ENCODE data around the gene EEF2K.
"Not testable (repeated sequence)": the region's sequence is repeated elsewhere in the genome, so short reads cannot be mapped to it uniquely, and the experiment has no call there.

The EEF2K gene

GRCh38 chr16:22165508-22166285 is 40.4 kb upstream of the EEF2K start:
- FAIRE-seq (no peak), DNase-seq (ENCODE audit: insufficient read length, low spot score) (no peak)
- TF ChIP-seq CTCF (IDR thresholded peaks at IDR 0.05; ENCODE audit: insufficient read depth, missing control alignments), result no peak

DNA sequence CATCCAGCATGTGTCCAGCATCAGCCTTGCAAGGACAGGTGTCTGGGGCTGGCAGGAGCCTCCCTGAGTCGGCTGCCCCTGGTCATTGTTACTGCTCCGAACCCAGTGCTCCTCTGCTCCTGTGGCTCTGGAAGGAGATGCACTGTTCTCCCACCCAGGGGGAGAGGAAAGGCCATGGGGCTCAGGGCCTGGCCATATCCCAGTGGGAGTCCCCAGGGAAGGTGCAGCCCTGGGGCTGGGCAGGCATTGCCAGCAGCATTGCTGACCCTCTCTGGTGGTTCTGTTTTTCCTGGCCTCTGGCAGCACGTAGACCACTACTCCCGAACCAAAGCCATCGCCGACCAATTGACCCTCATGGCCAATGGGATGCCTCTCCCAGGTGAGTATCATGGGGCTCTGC is 34.1 kb upstream of the EEF2K start:
- DNase-seq (ENCODE audit: insufficient read length, low spot score) (no peak), FAIRE-seq (no peak)
- no peak for TF ChIP-seq CTCF (IDR thresholded peaks at IDR 0.05; ENCODE audit: insufficient read depth, missing control alignments)

- FAIRE-seq; DNase-seq (ENCODE audit: insufficient read length, low spot score): not testable (repeated sequence)
Observed at GRCh38 chr16:22172642-22173041, 33.4 kb upstream of the EEF2K start.

- DNase-seq (ENCODE audit: insufficient read length, low spot score), result no peak
- no peak for TF ChIP-seq CTCF (IDR thresholded peaks at IDR 0.05; ENCODE audit: insufficient read depth, missing control alignments)
- no peak for FAIRE-seq
Observed at GRCh38 chr16:22174642-22175041, 31.4 kb upstream of the EEF2K start.

DNA sequence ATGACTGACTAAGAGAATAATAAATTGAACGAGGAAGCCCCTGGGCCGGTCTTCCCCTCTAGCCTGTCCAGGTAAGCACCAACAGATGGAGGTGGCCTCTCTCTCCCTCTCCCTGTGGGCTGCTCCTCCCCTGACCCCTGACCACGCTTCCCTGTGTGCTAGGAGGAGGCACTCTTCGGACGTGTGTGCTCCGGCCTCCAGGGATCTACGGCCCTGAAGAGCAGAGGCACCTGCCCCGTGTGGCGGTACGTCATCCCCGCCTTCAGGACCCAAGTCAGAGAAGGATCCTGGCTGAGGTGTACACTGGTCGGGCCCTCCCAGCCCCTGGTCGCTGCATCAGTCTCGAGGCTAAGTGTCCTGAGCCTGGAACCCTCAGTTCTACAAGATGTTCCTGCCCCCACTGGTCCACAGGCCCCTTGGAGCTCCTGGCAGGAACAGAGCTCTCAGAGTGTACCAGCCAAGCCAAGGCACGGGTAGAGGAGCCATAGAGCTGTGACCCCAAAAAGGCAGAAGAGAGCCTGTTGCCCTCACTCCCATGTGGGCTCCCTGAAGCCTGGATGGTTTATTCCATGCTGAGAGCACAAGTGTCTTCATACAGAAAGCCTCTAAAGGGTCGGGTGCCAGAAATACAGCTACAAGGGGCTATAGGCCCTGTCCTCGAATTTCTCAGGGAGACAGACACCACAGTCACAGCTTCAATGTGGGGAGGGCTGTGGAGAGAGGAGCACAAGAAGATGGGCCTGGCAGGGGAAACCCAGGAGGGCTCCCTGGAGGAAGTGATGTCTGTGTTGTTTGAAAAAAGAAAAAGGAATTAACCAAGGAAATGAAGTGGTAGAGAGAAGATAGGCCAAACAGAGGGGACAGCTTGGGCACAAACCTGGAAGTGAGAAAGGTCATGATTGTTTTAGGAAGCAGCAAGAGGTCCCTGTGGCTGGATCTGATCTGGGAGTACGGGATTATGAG is 27.8 kb upstream of the EEF2K start:
- FAIRE-seq (no peak), DNase-seq (ENCODE audit: insufficient read length, low spot score) (no peak)
- no peak for TF ChIP-seq CTCF (IDR thresholded peaks at IDR 0.05; ENCODE audit: insufficient read depth, missing control alignments)

GRCh38 chr16:22181426-22181825 is 24.7 kb upstream of the EEF2K start:
- FAIRE-seq (no peak), DNase-seq (ENCODE audit: insufficient read length, low spot score) (no peak)
- no peak for TF ChIP-seq CTCF (IDR thresholded peaks at IDR 0.05; ENCODE audit: insufficient read depth, missing control alignments)

DNA sequence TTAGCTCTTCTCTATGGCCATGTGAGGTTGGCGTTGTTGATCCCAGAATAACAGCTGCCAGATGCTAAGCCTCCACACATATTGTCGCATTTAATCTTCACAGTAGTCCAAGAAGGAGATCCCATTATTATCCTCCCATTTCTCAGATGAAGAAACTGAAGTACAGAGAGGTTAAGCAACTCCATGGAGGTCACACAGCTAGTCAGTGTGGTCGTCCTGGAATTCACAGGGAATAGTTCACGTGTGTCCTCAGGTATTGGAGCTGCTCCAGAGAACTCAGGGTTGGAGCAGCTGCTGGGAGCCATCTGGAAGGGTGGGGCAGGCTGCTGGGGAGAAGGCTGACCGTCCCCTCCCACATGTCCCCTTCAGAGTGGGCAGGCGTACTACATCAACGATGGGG is 24.2 kb upstream of the EEF2K start:
- no peak for TF ChIP-seq CTCF (IDR thresholded peaks at IDR 0.05; ENCODE audit: insufficient read depth, missing control alignments)
- DNase-seq (ENCODE audit: insufficient read length, low spot score), result no peak
- FAIRE-seq, result no peak

Data from D721Med (cell line).